ENCODE results near the gene MYO5B. TPM values are rescaled to one million over a fixed set of nuclear protein-coding genes. Genes with fewer than 3 reads are reported as not detected.
"Not testable (repeated sequence)": the region's sequence is repeated elsewhere in the genome, so short reads cannot be mapped to it uniquely, and the experiment has no call there.

Gene MYO5B
- total and polyA plus RNA-seq, 4 donors = 0.92 to 20.3 (median 2.9) TPM

GRCh38 chr18:49901862-49902340 lies 293.0 kb downstream of the MYO5B start:
- Histone ChIP-seq H3K27me3 (ENCODE audit: control insufficient read depth in 1 of 2, insufficient read depth in 2 of 2, low read length in 1 of 2) (no peaks in the 10 kb centered on the region), H3K4me3 (ENCODE audit: low read length in 2 of 2) (no peak overlapping the region), H3K36me3 (ENCODE audit: control insufficient read depth in 1 of 2, insufficient read depth in 2 of 2, low read length in 1 of 2) (peaks cover 0 to 4% of the 10 kb centered on the region in 2 donors), H3K9me3 (ENCODE audit: control insufficient read depth, low read length) (no peaks in the 10 kb centered on the region), H3K27ac (ENCODE audit: low read depth in 1 of 2, low read length in 2 of 2) (no peak overlapping the region), H3K4me1 (ENCODE audit: control insufficient read depth in 1 of 2, insufficient read depth in 2 of 2, low read length in 2 of 2) (no peaks in the 10 kb centered on the region)
- ATAC-seq (ENCODE audit: low FRiP score) = no peak
- intact Hi-C loops (cut with DNase I) = no loop called here
- DNase-seq = no peak
- 77 to 82% methylated on average over 6 of the region's 6 CpGs for WGBS, 2 donors

GRCh38 chr18:49899657-49900330 lies 295.2 kb downstream of the MYO5B start:
- H3K9me3 ChIP-seq (ENCODE audit: control insufficient read depth, low read length) = no peaks in the 10 kb centered on the region
- H3K36me3 ChIP-seq (ENCODE audit: control insufficient read depth in 1 of 2, insufficient read depth in 2 of 2, low read length in 1 of 2) = peaks cover 0 to 6% of the 10 kb centered on the region in 2 donors
- H3K4me1 ChIP-seq (ENCODE audit: control insufficient read depth in 1 of 2, insufficient read depth in 2 of 2, low read length in 2 of 2) = no peaks in the 10 kb centered on the region
- intact Hi-C loops (cut with DNase I) = no loop called here
- H3K27me3 ChIP-seq (ENCODE audit: control insufficient read depth in 1 of 2, insufficient read depth in 2 of 2, low read length in 1 of 2) = no peaks in the 10 kb centered on the region
- H3K27ac ChIP-seq (ENCODE audit: low read depth in 1 of 2, low read length in 2 of 2) = no peak overlapping the region
- ATAC-seq (ENCODE audit: low FRiP score) (no peak), DNase-seq (no peak)
- WGBS, 2 donors = 63 to 69% methylated on average over 5 of the region's 5 CpGs
- no peak overlapping the region for H3K4me3 ChIP-seq (ENCODE audit: low read length in 2 of 2)

- WGBS, 2 donors = 40 to 46% methylated on average over 7 of the region's 7 CpGs
- DNase-seq = peak in 1 of 2 donors; percentile 59
- H3K27ac ChIP-seq (ENCODE audit: low read depth in 1 of 2, low read length in 2 of 2) = no peak overlapping the region
- no peaks in the 10 kb centered on the region for H3K27me3 ChIP-seq (ENCODE audit: control insufficient read depth in 1 of 2, insufficient read depth in 2 of 2, low read length in 1 of 2)
- intact Hi-C loops (cut with DNase I) = no loop called here
- no peak for ATAC-seq (ENCODE audit: low FRiP score)
- peaks cover 0 to 7% of the 10 kb centered on the region in 2 donors for H3K36me3 ChIP-seq (ENCODE audit: control insufficient read depth in 1 of 2, insufficient read depth in 2 of 2, low read length in 1 of 2)
- H3K4me3 ChIP-seq (ENCODE audit: low read length in 2 of 2) = no peak overlapping the region
- H3K9me3 ChIP-seq (ENCODE audit: control insufficient read depth, low read length) = no peaks in the 10 kb centered on the region
- no peaks in the 10 kb centered on the region for H3K4me1 ChIP-seq (ENCODE audit: control insufficient read depth in 1 of 2, insufficient read depth in 2 of 2, low read length in 2 of 2)
These were observed 296.5 kb downstream of the MYO5B start for GRCh38 chr18:49898421-49898820.

- H3K36me3 ChIP-seq (ENCODE audit: control insufficient read depth in 1 of 2, insufficient read depth in 2 of 2, low read length in 1 of 2) = peaks cover 0 to 5% of the 10 kb centered on the region in 2 donors
- 91 to 92% methylated on average over 11 of the region's 11 CpGs for WGBS, 2 donors
- no peak overlapping the region for H3K27ac ChIP-seq (ENCODE audit: low read depth in 1 of 2, low read length in 2 of 2)
- DNase-seq = no peak
- no peak for ATAC-seq (ENCODE audit: low FRiP score)
- H3K4me1 ChIP-seq (ENCODE audit: control insufficient read depth in 1 of 2, insufficient read depth in 2 of 2, low read length in 2 of 2) = no peaks in the 10 kb centered on the region
- no peaks in the 10 kb centered on the region for H3K27me3 ChIP-seq (ENCODE audit: control insufficient read depth in 1 of 2, insufficient read depth in 2 of 2, low read length in 1 of 2)
- H3K4me3 ChIP-seq (ENCODE audit: low read length in 2 of 2) = no peak overlapping the region
- H3K9me3 ChIP-seq (ENCODE audit: control insufficient read depth, low read length) = no peaks in the 10 kb centered on the region
- intact Hi-C loops (cut with DNase I) = no loop called here
These were observed 300.3 kb downstream of the MYO5B start for GRCh38 chr18:49894517-49895226.

- Histone ChIP-seq H3K36me3 (ENCODE audit: control insufficient read depth in 1 of 2, insufficient read depth in 2 of 2, low read length in 1 of 2) (peaks cover 0 to 5% of the 10 kb centered on the region in 2 donors), H3K4me1 (ENCODE audit: control insufficient read depth in 1 of 2, insufficient read depth in 2 of 2, low read length in 2 of 2) (no peaks in the 10 kb centered on the region), H3K27ac (ENCODE audit: low read depth in 1 of 2, low read length in 2 of 2) (no peak overlapping the region), H3K4me3 (ENCODE audit: low read length in 2 of 2) (no peak overlapping the region), H3K27me3 (ENCODE audit: control insufficient read depth in 1 of 2, insufficient read depth in 2 of 2, low read length in 1 of 2) (no peaks in the 10 kb centered on the region), H3K9me3 (ENCODE audit: control insufficient read depth, low read length) (no peaks in the 10 kb centered on the region)
- DNase-seq (no peak), ATAC-seq (ENCODE audit: low FRiP score) (no peak)
- 97% methylated on average over 2 of the region's 2 CpGs for WGBS, 2 donors
- intact Hi-C loops (cut with DNase I) = no loop called here
These were observed 301.9 kb downstream of the MYO5B start for GRCh38 chr18:49893036-49893435.

- DNase-seq (no peak), ATAC-seq (ENCODE audit: low FRiP score) (no peak)
- Histone ChIP-seq H3K27ac (ENCODE audit: low read depth in 1 of 2, low read length in 2 of 2) (no peak overlapping the region), H3K27me3 (ENCODE audit: control insufficient read depth in 1 of 2, insufficient read depth in 2 of 2, low read length in 1 of 2) (no peaks in the 10 kb centered on the region), H3K9me3 (ENCODE audit: control insufficient read depth, low read length) (no peaks in the 10 kb centered on the region), H3K36me3 (ENCODE audit: control insufficient read depth in 1 of 2, insufficient read depth in 2 of 2, low read length in 1 of 2) (peaks cover 0 to 5% of the 10 kb centered on the region in 2 donors), H3K4me3 (ENCODE audit: low read length in 2 of 2) (no peak overlapping the region), H3K4me1 (ENCODE audit: control insufficient read depth in 1 of 2, insufficient read depth in 2 of 2, low read length in 2 of 2) (no peaks in the 10 kb centered on the region)
- intact Hi-C loops (cut with DNase I) = no loop called here
- WGBS, 2 donors = 64 to 70% methylated on average over 15 of the region's 15 CpGs
These were observed 302.6 kb downstream of the MYO5B start for GRCh38 chr18:49892148-49892924.

- Histone ChIP-seq H3K27ac (ENCODE audit: low read depth in 1 of 2, low read length in 2 of 2) (no peak overlapping the region), H3K36me3 (ENCODE audit: control insufficient read depth in 1 of 2, insufficient read depth in 2 of 2, low read length in 1 of 2) (peaks cover 0 to 4% of the 10 kb centered on the region in 2 donors), H3K27me3 (ENCODE audit: control insufficient read depth in 1 of 2, insufficient read depth in 2 of 2, low read length in 1 of 2) (no peaks in the 10 kb centered on the region), H3K9me3 (ENCODE audit: control insufficient read depth, low read length) (no peaks in the 10 kb centered on the region), H3K4me1 (ENCODE audit: control insufficient read depth in 1 of 2, insufficient read depth in 2 of 2, low read length in 2 of 2) (no peaks in the 10 kb centered on the region), H3K4me3 (ENCODE audit: low read length in 2 of 2) (no peak overlapping the region)
- ATAC-seq (ENCODE audit: low FRiP score) (no peak), DNase-seq (no peak)
- intact Hi-C loops (cut with DNase I) = no loop called here
These were observed 304.9 kb downstream of the MYO5B start for GRCh38 chr18:49890041-49890440.

GRCh38 chr18:49889552-49889951 lies 305.4 kb downstream of the MYO5B start:
- intact Hi-C loops (cut with DNase I); H3K27ac ChIP-seq (ENCODE audit: low read depth in 1 of 2, low read length in 2 of 2); H3K4me3 ChIP-seq (ENCODE audit: low read length in 2 of 2); H3K4me1 ChIP-seq (ENCODE audit: control insufficient read depth in 1 of 2, insufficient read depth in 2 of 2, low read length in 2 of 2); H3K27me3 ChIP-seq (ENCODE audit: control insufficient read depth in 1 of 2, insufficient read depth in 2 of 2, low read length in 1 of 2); DNase-seq; ATAC-seq (ENCODE audit: low FRiP score); H3K36me3 ChIP-seq (ENCODE audit: control insufficient read depth in 1 of 2, insufficient read depth in 2 of 2, low read length in 1 of 2); H3K9me3 ChIP-seq (ENCODE audit: control insufficient read depth, low read length): not testable (repeated sequence)
- WGBS, 2 donors = 36 to 72% methylated on average over 2 of the region's 2 CpGs
